HepG2 (cell line): ENCODE data around the gene OPRL1. TPM values are rescaled to one million over a fixed set of nuclear protein-coding genes. Genes with fewer than 3 reads are reported as not detected.
A peak's percentile ranks its signal among the peaks of the same experiment; 100 is the strongest.

Experiments used
- DBP ChIP-seq: sonication (generic); formaldehyde crosslinking; IDR thresholded peaks from 2 replicates; pipeline ENCODE4 v1.4.0; 2020; ENCODE audit warnings: missing genetic modification reagents; ENCODE audit errors: not compliant biosample characterization
- ELF4 ChIP-seq: sonication (generic); formaldehyde crosslinking; IDR thresholded peaks from 2 replicates; pipeline ENCODE4 v1.5.0; 2020; ENCODE audit warnings: missing genetic modification reagents, mild to moderate bottlenecking, moderate library complexity, borderline replicate concordance
- POGZ ChIP-seq: sonication (generic); formaldehyde crosslinking; IDR thresholded peaks from 2 replicates; pipeline ENCODE4 v1.4.0; 2020; ENCODE audit warnings: mild to moderate bottlenecking, missing genetic modification reagents
- RCOR2 ChIP-seq: IDR thresholded peaks from 2 replicates; pipeline ENCODE4 v1.6.1; 2016; ENCODE audit warnings: missing biosample characterization, missing genetic modification reagents
- SNAPC5 ChIP-seq: sonication (generic); formaldehyde crosslinking; IDR thresholded peaks from 2 replicates; pipeline ENCODE4 v1.8.1; 2023; ENCODE audit warnings: mild to moderate bottlenecking, missing genetic modification reagents, borderline replicate concordance
- TCF12 ChIP-seq, 2 experiments: fragments of 450-650 bp in 1 of 2; sonication (generic) in 1 of 2; formaldehyde crosslinking in 1 of 2; IDR thresholded peaks; 2 replicates each; pipeline versions ENCODE4 v1.6.1 to v1.8.0; 2017 to 2022; ENCODE audit warnings: antibody characterized with exemption in 1 of 2, mild to moderate bottlenecking in 1 of 2, missing genetic modification reagents in 1 of 2, moderate library complexity in 1 of 2
- TSC22D2 ChIP-seq: sonication (generic); formaldehyde crosslinking; IDR thresholded peaks from 2 replicates; pipeline ENCODE4 v1.5.1; 2020; ENCODE audit warnings: missing genetic modification reagents, mild to moderate bottlenecking, borderline replicate concordance
- U2AF1 ChIP-seq: fragments of 200-400 bp; formaldehyde crosslinking; optimal IDR thresholded peaks from 2 replicates; pipeline ENCODE3; 2017; ENCODE audit warnings: mild to moderate bottlenecking, low read depth, low read length
- USF2 ChIP-seq, 2 experiments: sonication (generic) in 1 of 2; formaldehyde crosslinking in 1 of 2; IDR thresholded peaks; 2 replicates each; pipeline versions ENCODE4 v1.5.1 to v1.6.1; 2011 to 2020; ENCODE audit warnings: borderline replicate concordance in 1 of 2, low read depth in 1 of 2, low read length in 1 of 2, mild to moderate bottlenecking in 1 of 2, missing genetic modification reagents in 1 of 2, moderate library complexity in 1 of 2
- ZBTB34 ChIP-seq: sonication (generic); formaldehyde crosslinking; IDR thresholded peaks from 2 replicates; pipeline ENCODE4 v1.8.0; 2022; ENCODE audit warnings: mild to moderate bottlenecking, missing genetic modification reagents
- ZNF234 ChIP-seq: sonication (generic); formaldehyde crosslinking; conservative IDR thresholded peaks from 2 replicates; pipeline ENCODE4 v1.5.1; 2020; ENCODE audit warnings: mild to moderate bottlenecking, missing genetic modification reagents
- ZNF235 ChIP-seq: sonication (generic); formaldehyde crosslinking; IDR thresholded peaks from 2 replicates; pipeline ENCODE4 v1.8.1; 2023; ENCODE audit warnings: mild to moderate bottlenecking, missing genetic modification reagents, borderline replicate concordance
- ZNF335 ChIP-seq: sonication (generic); formaldehyde crosslinking; IDR thresholded peaks from 2 replicates; pipeline ENCODE4 v1.4.0; 2020; ENCODE audit warnings: missing genetic modification reagents
- ZNF407 ChIP-seq: sonication (generic); formaldehyde crosslinking; IDR thresholded peaks from one replicate; pipeline ENCODE4 v1.5.1; 2020; ENCODE audit warnings: mild to moderate bottlenecking, missing genetic modification reagents; ENCODE audit errors: not compliant biosample characterization
- polyA plus RNA-seq, 8 experiments: library from polyadenylated mRNA; depleted of rRNA in 3 of 8; stranded (reverse) in 7 of 8; unstranded in 1 of 8; fragments of >200 nt; fragmentation: Illumina TruSeq in 4 of 8; extraction: Trizol in 4 of 8; gene quantifications; 2 replicates each; pipeline versions ENCODE4 v1.2.1 to v1.2.3, GENCODE V29; 2011 to 2016; ENCODE audit warnings: low read depth in 4 of 8, missing spikeins in 1 of 8, mixed read lengths in 1 of 8; ENCODE audit not compliant: insufficient read depth in 1 of 8
- total RNA-seq, 5 experiments: library from RNA; depleted of rRNA; stranded (reverse); fragments of >200 nt; fragmentation: Illumina TruSeq; extraction: Trizol; gene quantifications; 2 replicates each; pipeline ENCODE4 v1.2.3, GENCODE V29; 2016; ENCODE audit warnings: low read depth in 1 of 5

Gene OPRL1
- total and polyA plus RNA-seq, 2 of the 13 experiments (the other 11 are each of a cell fraction or from before 2014, with no cell fraction given) = 0.35 to 0.71 TPM

GRCh38 chr20:64056889-64057627 is 22.8 kb upstream of the OPRL1 start (continued):
- TF ChIP-seq DBP (CRISPR knock-in tag) (no peak), ZNF335 (CRISPR knock-in tag) (no peak), TSC22D2 (CRISPR knock-in tag) (no peak; the same call in 1 of the 2 replicates), USF2 (IDR thresholded peaks at IDR 0.05; ENCODE audit: low read depth, low read length) (no peak), USF2 (CRISPR knock-in tag; IDR thresholded peaks at IDR 0.05; ENCODE audit: borderline replicate concordance) (peak; percentile 45; the same call in 1 of the 2 replicates), SNAPC5 (0 out of 2 replicates have a peak, but pooled peaks have one; percentile 8), ELF4 (no peak), ZBTB34 (CRISPR knock-in tag) (peak; percentile 81), U2AF1 (peak; percentile 93), ZNF235 (peak; percentile 75; the same call in 1 of the 2 replicates), TCF12 (IDR thresholded peaks at IDR 0.05) (no peak), TCF12 (CRISPR knock-in tag; IDR thresholded peaks at IDR 0.05) (0 out of 2 replicates have a peak, but pooled peaks have one; percentile 44), POGZ (CRISPR knock-in tag) (no peak; the same call in 1 of the 2 replicates), ZNF234 (CRISPR knock-in tag) (no peak), ZNF407 (no peak), RCOR2 (CRISPR knock-in tag) (no peak)
